HCT116 (cell line): ENCODE measurements around the gene TRPM1.

Experiments used
- CEBPB ChIP-seq: IDR thresholded peaks from 2 replicates; pipeline ENCODE4 v1.6.1; 2012; ENCODE audit warnings: low read depth
- CTCF ChIP-seq, 3 experiments: fragments of 200-600 bp in 1 of 3; sonication (generic) in 1 of 3; IDR thresholded peaks in 2 of 3; conservative IDR thresholded peaks in 1 of 3; 2 replicates each; pipeline ENCODE4 v1.5.1; 2012 to 2017; ENCODE audit warnings: low read depth in 2 of 3, low read length in 2 of 3, antibody characterized with exemption in 1 of 3, borderline replicate concordance in 1 of 3, control low read depth in 1 of 3, mild to moderate bottlenecking in 1 of 3, mixed read lengths in 1 of 3, mixed run types in 1 of 3, moderate library complexity in 1 of 3; ENCODE audit not compliant: insufficient read depth in 1 of 3
- EGR1 ChIP-seq: IDR thresholded peaks from 2 replicates; pipeline ENCODE4 v1.6.1; 2012; ENCODE audit warnings: low read depth
- EZH2 ChIP-seq: fragments of 200-600 bp; sonication (generic); IDR thresholded peaks from 2 replicates; pipeline ENCODE4 v1.6.1; 2017; ENCODE audit warnings: antibody characterized with exemption, mixed run types
- EZH2phosphoT487 ChIP-seq: fragments of 200-600 bp; IDR thresholded peaks from 2 replicates; pipeline ENCODE4 v1.6.1; 2018; ENCODE audit warnings: antibody characterized with exemption, borderline replicate concordance
- MAX ChIP-seq: IDR thresholded peaks from 2 replicates; pipeline ENCODE4 v1.6.1; 2012
- POLR2A ChIP-seq: IDR thresholded peaks from 2 replicates; pipeline ENCODE4 v1.7.0; 2011; ENCODE audit warnings: borderline replicate concordance; ENCODE audit not compliant: insufficient read depth, insufficient read length; ENCODE audit errors: extremely low read depth
- POLR2AphosphoS5 ChIP-seq: IDR thresholded peaks from 2 replicates; pipeline ENCODE4 v1.6.1; 2011; ENCODE audit warnings: mild to moderate bottlenecking, low read depth, low read length, moderate library complexity
- REST ChIP-seq: IDR thresholded peaks from 2 replicates; pipeline ENCODE4 v1.6.1; 2012; ENCODE audit warnings: low read depth
- TCF7L2 ChIP-seq: IDR thresholded peaks from 2 replicates; pipeline ENCODE4 v1.7.0; 2011; ENCODE audit warnings: borderline replicate concordance, inconsistent platforms; ENCODE audit not compliant: insufficient read depth, insufficient read length; ENCODE audit errors: extremely low read depth
- YY1 ChIP-seq: IDR thresholded peaks from 2 replicates; pipeline ENCODE4 v1.6.1; 2011; ENCODE audit warnings: low read length, low read depth, moderate library complexity, mild to moderate bottlenecking; ENCODE audit not compliant: insufficient replicate concordance; ENCODE audit errors: extremely low read depth
- ZNF274 ChIP-seq: fragments of 200-500 bp; sonication (Bioruptor generic); IDR thresholded peaks from 2 replicates; pipeline ENCODE4 v1.6.1; 2014; ENCODE audit warnings: mild to moderate bottlenecking, low read depth, low read length, inconsistent platforms

GRCh38 chr15:31081056-31081455 lies 20.5 kb downstream of the TRPM1 start:
- TF ChIP-seq EZH2 (no peak), CTCF (IDR thresholded peaks at IDR 0.05 in 2 of 3, conservative IDR thresholded peaks at IDR 0.05 in 1 of 3; ENCODE audit: borderline replicate concordance in 1 of 3, insufficient read depth in 1 of 3, low read depth in 2 of 3, low read length in 2 of 3) (no peak), POLR2A (no peak), CEBPB (no peak), REST (no peak), POLR2AphosphoS5 (no peak), EZH2phosphoT487 (no peak), YY1 (no peak), EGR1 (no peak), MAX (no peak), TCF7L2 (no peak), ZNF274 (no peak)
